ENCODE measurements around the gene TMEM120A.

TMEM120A gene

GRCh38 chr7:75995052-75995471 is 667 bp upstream of the TMEM120A start:
- DNase-seq (ENCODE audit: low spot score), result no peak

- DNase-seq (ENCODE audit: low spot score), result no peak
Observed at GRCh38 chr7:75993689-75994387, 557 bp downstream of the TMEM120A start.

GRCh38 chr7:75992083-75992755 is 2.2 kb downstream of the TMEM120A start:
- no peak for DNase-seq (ENCODE audit: low spot score)

- no peak for DNase-seq (ENCODE audit: low spot score)
Observed at GRCh38 chr7:75991531-75992082, 2.8 kb downstream of the TMEM120A start.

GRCh38 chr7:75989500-75990388 is 4.7 kb downstream of the TMEM120A start:
- DNase-seq (ENCODE audit: low spot score), result no peak

- DNase-seq (ENCODE audit: low spot score), result no peak
Observed at GRCh38 chr7:75988568-75989499, 5.6 kb downstream of the TMEM120A start.

GRCh38 chr7:75987805-75988567 is 6.4 kb downstream of the TMEM120A start:
- DNase-seq (ENCODE audit: low spot score), result no peak

- no peak for DNase-seq (ENCODE audit: low spot score)
Observed at GRCh38 chr7:75987026-75987804, 7.2 kb downstream of the TMEM120A start.

- no peak for DNase-seq (ENCODE audit: low spot score)
Observed at GRCh38 chr7:75986147-75986781, 8.1 kb downstream of the TMEM120A start.

GRCh38 chr7:75985518-75986146 is 8.8 kb downstream of the TMEM120A start:
- no peak for DNase-seq (ENCODE audit: low spot score)

GRCh38 chr7:75985009-75985517 is 9.3 kb downstream of the TMEM120A start:
- DNase-seq (ENCODE audit: low spot score), result no peak

- DNase-seq (ENCODE audit: low spot score), result no peak
Observed at GRCh38 chr7:75984130-75985008, 10.0 kb downstream of the TMEM120A start.

- DNase-seq (ENCODE audit: low spot score), result no peak
Observed at GRCh38 chr7:75983471-75984129, 10.8 kb downstream of the TMEM120A start.

GRCh38 chr7:75982306-75983064 is 11.9 kb downstream of the TMEM120A start:
- DNase-seq (ENCODE audit: low spot score), result no peak

- DNase-seq (ENCODE audit: low spot score), result no peak
Observed at GRCh38 chr7:75981453-75982305, 12.7 kb downstream of the TMEM120A start.

GRCh38 chr7:75981203-75981452 is 13.3 kb downstream of the TMEM120A start:
- no peak for DNase-seq (ENCODE audit: low spot score)
